ENCODE measurements around the gene PLLP.
A peak's percentile ranks its signal among the peaks of the same experiment; 100 is the strongest.

The PLLP gene

GRCh38 chr16:57252148-57252721 lies 32.2 kb downstream of the PLLP start:
- DNase-seq: no peak

- DNase-seq: no peak
Observed at GRCh38 chr16:57251352-57251751, 33.1 kb downstream of the PLLP start.

GRCh38 chr16:57245472-57246113 lies 38.9 kb downstream of the PLLP start:
- DNase-seq: no peak

GRCh38 chr16:57244767-57245471 lies 39.6 kb downstream of the PLLP start, which contains the start of gene ARL2BP:
Gene ARL2BP (plus strand): TSS chr16:57245259. CDS start chr16:57245368, 109 bp downstream.
- DNase-seq: peak; percentile 92 to 94 (median 94)

- DNase-seq: no peak
Observed at GRCh38 chr16:57244463-57244766, 40.1 kb downstream of the PLLP start.

- DNase-seq: no peak
Observed at GRCh38 chr16:57242650-57243049, 41.8 kb downstream of the PLLP start.

GRCh38 chr16:57240851-57241250 lies 43.6 kb downstream of the PLLP start:
- DNase-seq: no peak

GRCh38 chr16:57239107-57239506 lies 45.4 kb downstream of the PLLP start:
- DNase-seq: no peak

GRCh38 chr16:57238682-57239081 lies 45.8 kb downstream of the PLLP start:
- no peak for DNase-seq

GRCh38 chr16:57236022-57236350 lies 48.5 kb downstream of the PLLP start:
- no peak for DNase-seq

- DNase-seq: no peak
Observed at GRCh38 chr16:57235128-57236021, 49.1 kb downstream of the PLLP start.

- no peak for DNase-seq
Observed at GRCh38 chr16:57234707-57235092, 49.8 kb downstream of the PLLP start.

- DNase-seq: no peak
Observed at GRCh38 chr16:57233944-57234706, 50.3 kb downstream of the PLLP start.

- no peak for DNase-seq
Observed at GRCh38 chr16:57231821-57232350, 52.6 kb downstream of the PLLP start.

GRCh38 chr16:57229079-57229478 lies 55.4 kb downstream of the PLLP start:
- DNase-seq: no peak

GRCh38 chr16:57226701-57227621 lies 57.5 kb downstream of the PLLP start:
- no peak for DNase-seq

GRCh38 chr16:57225978-57226377 lies 58.5 kb downstream of the PLLP start:
- DNase-seq: no peak

- no peak for DNase-seq
Observed at GRCh38 chr16:57224651-57225335, 59.7 kb downstream of the PLLP start.

- no peak for DNase-seq
Observed at GRCh38 chr16:57223057-57223456, 61.4 kb downstream of the PLLP start.

GRCh38 chr16:57216968-57217367 lies 67.5 kb downstream of the PLLP start:
- no peak for DNase-seq

GRCh38 chr16:57213462-57213861 lies 71.0 kb downstream of the PLLP start:
- DNase-seq: no peak

Measured in activated CD4-positive, CD25-positive, alpha-beta regulatory T cell (primary cell).